ENCODE results near the gene CERS4.

CERS4 gene

GRCh38 chr19:8302357-8302691 lies 93.2 kb downstream of the CERS4 start:
- no peak for TF ChIP-seq CTCF (conservative IDR thresholded peaks at IDR 0.05; ENCODE audit: low read length)
- DNase-seq (ENCODE audit: low read depth), result no peak
- H3K4me3 ChIP-seq (ENCODE audit: low read length), result no peak overlapping the region

- no peak for TF ChIP-seq CTCF (conservative IDR thresholded peaks at IDR 0.05; ENCODE audit: low read length)
- DNase-seq (ENCODE audit: low read depth), result no peak
- no peak overlapping the region for H3K4me3 ChIP-seq (ENCODE audit: low read length)
These were observed 93.6 kb downstream of the CERS4 start for GRCh38 chr19:8302734-8303133.

- H3K4me3 ChIP-seq (ENCODE audit: low read length), result no peak overlapping the region
- no peak for DNase-seq (ENCODE audit: low read depth)
- TF ChIP-seq CTCF (conservative IDR thresholded peaks at IDR 0.05; ENCODE audit: low read length), result no peak
These were observed 95.9 kb downstream of the CERS4 start for GRCh38 chr19:8304841-8305621.

- TF ChIP-seq CTCF (conservative IDR thresholded peaks at IDR 0.05; ENCODE audit: low read length), result no peak
- H3K4me3 ChIP-seq (ENCODE audit: low read length), result no peak overlapping the region
- no peak for DNase-seq (ENCODE audit: low read depth)
These were observed 96.6 kb downstream of the CERS4 start for GRCh38 chr19:8305798-8306197.

- no peak for TF ChIP-seq CTCF (conservative IDR thresholded peaks at IDR 0.05; ENCODE audit: low read length)
- DNase-seq (ENCODE audit: low read depth), result no peak
- no peak overlapping the region for H3K4me3 ChIP-seq (ENCODE audit: low read length)
These were observed 97.3 kb downstream of the CERS4 start for GRCh38 chr19:8306235-8307054.

- TF ChIP-seq CTCF (conservative IDR thresholded peaks at IDR 0.05; ENCODE audit: low read length), result no peak
- no peak for DNase-seq (ENCODE audit: low read depth)
- peak overlapping the region; percentile 66 for H3K4me3 ChIP-seq (ENCODE audit: low read length)
These were observed 98.3 kb downstream of the CERS4 start for GRCh38 chr19:8307400-8307964.

All from AG10803 (cell line).